HG02759 (cell line): ENCODE data around the gene SDR42E2.

Experiments used
- ATAC-seq: cut with Tn5 transposase; IDR thresholded peaks from one replicate; pipeline ENCODE4 v1.9.1; 2021; ENCODE audit warnings: mild to moderate bottlenecking, moderate library complexity; ENCODE audit not compliant: unreplicated experiment

Gene SDR42E2

DNA sequence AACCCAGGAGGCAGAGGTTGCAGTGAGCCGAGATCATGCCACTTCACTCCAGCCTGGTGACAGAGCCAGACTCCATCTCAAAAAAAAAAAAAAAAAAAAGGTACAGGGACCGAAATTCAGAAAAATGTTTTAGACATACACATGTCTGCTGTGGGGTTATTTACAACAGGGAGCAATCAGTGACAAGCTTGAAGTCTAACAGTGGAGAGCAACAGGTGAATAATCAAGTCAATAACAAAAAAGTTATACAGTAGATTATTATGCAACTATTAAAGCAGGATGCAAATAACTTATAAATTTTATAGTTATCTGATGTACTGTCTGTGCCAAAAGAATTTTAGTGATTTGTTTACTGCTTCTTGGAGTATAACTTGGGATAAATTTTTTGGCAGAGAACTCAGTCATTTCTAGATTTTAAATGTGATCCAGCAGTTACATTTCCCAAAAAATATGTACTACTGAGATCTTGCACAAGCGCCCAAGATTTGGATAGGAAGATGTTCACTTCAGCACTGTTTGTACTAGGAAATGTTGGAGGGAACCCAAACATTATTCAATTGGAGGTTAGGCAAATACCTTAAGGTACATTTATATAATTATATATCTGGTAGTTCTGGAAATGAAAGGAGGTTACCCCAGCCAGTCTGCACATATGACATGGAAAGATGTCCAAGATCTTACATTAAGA, 77.9 kb downstream of the SDR42E2 start:
- no peak for ATAC-seq
